Ishikawa (cell line): ENCODE results near the gene HARS2.

Source experiments
- CEBPB ChIP-seq: IDR thresholded peaks from 2 replicates; pipeline ENCODE4 v1.6.1; 2012
- CREB1 ChIP-seq: IDR thresholded peaks from 2 replicates; pipeline ENCODE4 v1.6.1; 2012; ENCODE audit warnings: low read depth
- EGR1 ChIP-seq: IDR thresholded peaks from 2 replicates; pipeline ENCODE4 v1.6.1; 2012
- EP300 ChIP-seq: IDR thresholded peaks from 2 replicates; pipeline ENCODE4 v1.6.1; 2012; ENCODE audit warnings: borderline replicate concordance
- FOXM1 ChIP-seq: IDR thresholded peaks from 2 replicates; pipeline ENCODE4 v1.6.1; 2012; ENCODE audit warnings: low read depth, borderline replicate concordance
- MAX ChIP-seq: IDR thresholded peaks from 2 replicates; pipeline ENCODE4 v1.6.1; 2012
- NFIC ChIP-seq: IDR thresholded peaks from 2 replicates; pipeline ENCODE4 v1.6.1; 2012
- RAD21 ChIP-seq: IDR thresholded peaks from 2 replicates; pipeline ENCODE4 v1.6.1; 2012; ENCODE audit warnings: low read depth
- REST ChIP-seq: IDR thresholded peaks from 2 replicates; pipeline ENCODE4 v1.6.1; 2012; ENCODE audit warnings: low read depth, mild to moderate bottlenecking
- TAF1 ChIP-seq: IDR thresholded peaks from 2 replicates; pipeline ENCODE4 v1.6.1; 2012; ENCODE audit warnings: low read depth, mild to moderate bottlenecking
- TCF12 ChIP-seq: IDR thresholded peaks from 2 replicates; pipeline ENCODE4 v1.6.1; 2012; ENCODE audit warnings: low read depth
- TEAD4 ChIP-seq: IDR thresholded peaks from 2 replicates; pipeline ENCODE4 v1.6.1; 2012
- YY1 ChIP-seq: IDR thresholded peaks from 2 replicates; pipeline ENCODE4 v1.6.1; 2012; ENCODE audit warnings: low read depth
- ZBTB7A ChIP-seq: IDR thresholded peaks from 2 replicates; pipeline ENCODE4 v1.6.1; 2012; ENCODE audit warnings: low read depth
- TF ChIP-seq, protein P1 (sequence below): IDR thresholded peaks from 2 replicates; pipeline ENCODE4 v1.6.1; 2012

HARS2 gene

GRCh38 chr5:140711794-140712193 lies 20.5 kb downstream of the HARS2 start:
- TF ChIP-seq RAD21 (no peak), EGR1 (no peak), TAF1 (no peak), NFIC (no peak)

DNA sequence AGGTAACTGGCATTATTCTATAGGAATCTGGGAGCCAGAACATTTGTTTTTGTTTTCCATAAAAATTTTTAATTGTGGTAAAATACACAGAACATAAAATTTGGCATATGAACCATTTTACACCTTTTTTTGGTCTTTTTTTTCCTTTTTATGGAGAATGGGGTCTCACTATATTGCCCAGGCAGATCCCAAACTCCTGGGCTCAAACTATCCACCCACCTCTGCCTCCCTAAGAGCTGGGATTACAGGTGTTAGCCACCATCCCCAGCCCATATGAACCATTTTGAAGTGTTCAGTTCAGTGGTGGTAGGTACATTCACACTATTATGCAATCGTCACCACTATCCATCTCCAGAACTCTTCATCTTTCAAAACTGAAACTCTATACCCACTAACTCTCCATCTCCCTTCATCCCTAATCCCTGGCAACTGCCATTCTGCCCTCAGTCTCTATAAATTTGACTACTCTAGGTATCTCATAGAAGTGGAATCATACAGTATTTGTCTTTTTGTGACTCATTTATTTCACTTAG lies 22.4 kb downstream of the HARS2 start:
- no peak for TF ChIP-seq ZBTB7A
- TF ChIP-seq FOXM1 = no peak
- no peak for TF ChIP-seq TCF12
- TF ChIP-seq EGR1 = no peak
- TF ChIP-seq TAF1 = no peak
- no peak for TF ChIP-seq REST
- no peak for TF ChIP-seq RAD21
- no peak for TF ChIP-seq NFIC
- no peak for TF ChIP-seq CREB1
- TF ChIP-seq, protein P1, sequence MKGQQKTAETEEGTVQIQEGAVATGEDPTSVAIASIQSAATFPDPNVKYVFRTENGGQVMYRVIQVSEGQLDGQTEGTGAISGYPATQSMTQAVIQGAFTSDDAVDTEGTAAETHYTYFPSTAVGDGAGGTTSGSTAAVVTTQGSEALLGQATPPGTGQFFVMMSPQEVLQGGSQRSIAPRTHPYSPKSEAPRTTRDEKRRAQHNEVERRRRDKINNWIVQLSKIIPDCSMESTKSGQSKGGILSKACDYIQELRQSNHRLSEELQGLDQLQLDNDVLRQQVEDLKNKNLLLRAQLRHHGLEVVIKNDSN = no peak
- no peak for TF ChIP-seq YY1
- TF ChIP-seq MAX = no peak
- TF ChIP-seq EP300 = no peak
- no peak for TF ChIP-seq TEAD4
- TF ChIP-seq CEBPB = no peak

DNA sequence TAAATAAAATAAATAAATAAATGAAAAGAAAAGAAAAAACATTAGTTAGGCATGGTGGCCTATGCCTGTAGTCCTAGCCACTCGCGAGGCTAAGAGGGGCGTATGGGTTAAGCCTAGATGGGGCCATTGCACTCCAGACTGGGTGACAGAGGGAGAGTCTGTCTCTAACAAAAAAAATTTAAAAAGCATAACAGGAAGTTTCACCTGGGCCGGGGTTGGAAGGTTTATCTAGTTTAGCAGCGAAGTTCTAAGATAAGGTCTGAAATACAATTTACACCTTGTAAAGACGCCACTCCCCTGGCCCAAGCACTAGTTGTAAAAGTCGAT lies 27.0 kb downstream of the HARS2 start:
- no peak for TF ChIP-seq CREB1
- no peak for TF ChIP-seq ZBTB7A
- no peak for TF ChIP-seq REST
- TF ChIP-seq FOXM1 = no peak
- no peak for TF ChIP-seq NFIC
- no peak for TF ChIP-seq EP300
- no peak for TF ChIP-seq CEBPB
- no peak for TF ChIP-seq RAD21
- TF ChIP-seq TEAD4 = no peak
- no peak for TF ChIP-seq MAX
- no peak for TF ChIP-seq TAF1
- no peak for TF ChIP-seq TCF12
- no peak for TF ChIP-seq YY1
- TF ChIP-seq, protein P1 = no peak
- TF ChIP-seq EGR1 = no peak

DNA sequence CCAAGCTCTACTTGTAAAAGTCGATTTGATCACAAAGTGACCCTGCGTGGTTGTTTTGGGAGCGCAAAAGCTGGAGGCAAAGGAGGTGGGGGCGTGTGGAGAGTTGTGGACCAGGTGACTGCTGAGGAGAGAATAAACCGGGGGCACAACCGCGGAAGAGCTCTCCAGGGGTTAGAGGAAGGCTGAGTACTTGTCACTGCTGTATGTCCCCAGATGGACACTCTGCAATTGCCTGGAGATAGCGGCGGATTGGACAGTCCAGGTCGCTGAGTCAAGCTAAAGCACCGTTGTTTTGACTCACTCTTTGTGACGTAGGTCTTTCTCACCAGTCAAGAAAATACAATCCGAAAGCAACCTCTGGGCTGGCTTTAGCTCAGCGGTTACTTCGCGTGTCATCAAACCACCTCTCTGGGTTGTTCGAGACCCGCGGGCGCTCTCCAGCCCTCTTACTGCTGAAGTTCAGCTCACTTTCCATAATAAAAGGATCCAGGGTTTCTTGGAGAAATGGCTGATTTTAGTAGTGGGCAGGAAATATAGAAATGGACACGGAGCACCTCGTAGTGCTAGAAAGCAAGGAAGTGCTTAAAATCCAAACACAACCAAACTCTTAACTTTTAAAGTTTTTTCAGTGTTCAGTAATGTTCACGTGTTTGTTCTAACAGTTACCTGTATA lies 34.7 kb downstream of the HARS2 start:
- TF ChIP-seq, protein P1 = peak; percentile 1; the same call in 1 of the 2 replicates
- peak; percentile 13; the same call in 1 of the 2 replicates for TF ChIP-seq EP300
- no peak for TF ChIP-seq TCF12
- TF ChIP-seq CREB1 = peak; percentile 81
- no peak for TF ChIP-seq RAD21
- no peak for TF ChIP-seq MAX
- TF ChIP-seq NFIC = no peak
- no peak for TF ChIP-seq EGR1
- peak; percentile 77 for TF ChIP-seq REST
- peak; percentile 25; the same call in 1 of the 2 replicates for TF ChIP-seq CEBPB
- TF ChIP-seq TEAD4 = peak; percentile 88
- TF ChIP-seq ZBTB7A = no peak
- no peak for TF ChIP-seq TAF1
- no peak for TF ChIP-seq YY1
- no peak for TF ChIP-seq FOXM1
